PC-9 (cell line): ENCODE results near the gene NOC2L. TPM values are rescaled to one million over a fixed set of nuclear protein-coding genes. Genes with fewer than 3 reads are reported as not detected.

Source experiments
- BruUV-seq: library from RNA; stranded (reverse); fragments of 400-500 nt; replicated peaks from 2 replicates; lab custom pipeline; 2021; lab: Mats Ljungman, UMichigan
- CTCF ChIA-PET: fragments of 300-600 bp; sonication (Branson Sonifier 250); formaldehyde crosslinking; loops from one replicate; lab custom pipeline; 2022; ENCODE audit warnings: antibody characterized with exemption; lab: Charles Lee
- POLR2A ChIA-PET: fragments of 300-600 bp; sonication (Branson Sonifier 250); formaldehyde crosslinking; loops from one replicate; lab custom pipeline; 2022; ENCODE audit warnings: antibody characterized with exemption; ENCODE audit not compliant: unreplicated experiment; lab: Charles Lee
- DNase-seq, 2 experiments: peaks; one replicate each; pipeline versions ENCODE4 v3.0.0 to v3.0.0-alpha.2; 2015 to 2022; ENCODE audit warnings: mixed read lengths in 1 of 2
- H2AFZ ChIP-seq: fragments of 200-600 bp; sonication (generic); 2 replicates; pipeline ENCODE4 v1.8.1; 2017; ENCODE audit warnings: antibody characterized with exemption
- H3F3A ChIP-seq: fragments of 200-600 bp; sonication (generic); 2 replicates; pipeline ENCODE4 v1.8.1; 2017; ENCODE audit warnings: antibody characterized with exemption, mild to moderate bottlenecking, low read depth; ENCODE audit not compliant: insufficient read depth
- H3K27ac ChIP-seq: fragments of 200-600 bp; sonication (generic); 2 replicates; pipeline ENCODE4 v1.6.1; 2016; ENCODE audit warnings: mixed run types
- H3K27me3 ChIP-seq: fragments of 200-600 bp; sonication (generic); 2 replicates; pipeline ENCODE4 v1.6.1; 2016; ENCODE audit warnings: low read depth, mixed run types; ENCODE audit not compliant: insufficient read depth
- H3K36me3 ChIP-seq: fragments of 200-600 bp; sonication (generic); 2 replicates; pipeline ENCODE4 v1.6.1; 2016; ENCODE audit warnings: low read depth, mixed run types
- H3K4me1 ChIP-seq: fragments of 200-600 bp; sonication (generic); replicated peaks from 2 replicates; pipeline ENCODE4 v1.6.1; 2016; ENCODE audit warnings: mixed run types; ENCODE audit not compliant: insufficient read depth
- H3K4me2 ChIP-seq: fragments of 200-600 bp; sonication (generic); 2 replicates; pipeline ENCODE4 v1.6.1; 2017; ENCODE audit warnings: mixed run types
- H3K4me3 ChIP-seq: fragments of 200-600 bp; sonication (generic); 2 replicates; pipeline ENCODE4 v1.6.1; 2016; ENCODE audit warnings: mixed run types
- H3K79me2 ChIP-seq: fragments of 200-600 bp; sonication (generic); 2 replicates; pipeline ENCODE4 v1.6.1; 2017; ENCODE audit warnings: low read depth, mixed run types
- H3K9me2 ChIP-seq: fragments of 200-600 bp; sonication (generic); 2 replicates; pipeline ENCODE4 v1.8.1; 2017; ENCODE audit warnings: mild to moderate bottlenecking; ENCODE audit not compliant: insufficient read depth
- H3K9me3 ChIP-seq: fragments of 200-600 bp; sonication (generic); 2 replicates; pipeline ENCODE4 v1.8.1; 2016; ENCODE audit warnings: low read depth; ENCODE audit not compliant: insufficient read depth
- H4K20me1 ChIP-seq: fragments of 200-600 bp; sonication (generic); 2 replicates; pipeline ENCODE4 v1.8.1; 2017; ENCODE audit not compliant: insufficient read depth
- CTCF ChIP-seq: fragments of 200-600 bp; sonication (generic); conservative IDR thresholded peaks from 2 replicates; pipeline ENCODE4 v1.6.1; 2017; ENCODE audit warnings: mixed run types, antibody characterized with exemption, mild to moderate bottlenecking, moderate library complexity
- EZH2 ChIP-seq: fragments of 200-600 bp; sonication (generic); IDR thresholded peaks from 2 replicates; pipeline ENCODE4 v1.8.0; 2017; ENCODE audit warnings: antibody characterized with exemption, low read depth
- intact Hi-C: fragments of 100-400 bp; cut with micrococcal nuclease; formaldehyde crosslinking; loops from one replicate; pipeline ENCODE4 v1.10.0; 2022; ENCODE audit not compliant: unreplicated experiment
- total RNA-seq: library from RNA; stranded (reverse); gene quantifications from 2 replicates; pipeline ENCODE4 v1.2.3, GENCODE V29; 2021

NOC2L gene
- total RNA-seq, 1 experiment from 2014 or later, result 86.4 TPM

DNA sequence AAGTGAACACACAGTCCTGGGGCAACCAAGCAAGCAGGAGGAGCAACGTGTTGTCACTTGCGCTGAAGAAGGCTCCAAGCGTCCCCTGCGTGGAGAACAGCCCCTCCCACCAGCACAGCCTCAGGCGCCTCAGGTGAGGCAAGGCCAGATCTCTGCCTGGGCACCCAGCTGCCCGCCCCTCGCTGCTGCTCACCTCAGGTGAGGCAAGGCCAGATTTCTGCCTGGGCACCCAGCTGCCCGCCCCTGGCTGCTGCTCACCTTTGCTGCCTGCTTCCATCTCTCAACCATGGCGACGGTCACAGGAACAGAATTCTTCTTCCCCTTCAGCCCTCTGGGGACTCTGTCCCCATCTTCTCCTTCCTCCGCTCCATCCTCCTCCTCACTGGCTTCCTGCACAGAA is 2.4 kb downstream of the NOC2L start:
- peaks cover 9% of the 10 kb centered on the region for H3K4me1 ChIP-seq
- no TSS peak for BruUV-seq
- TF ChIP-seq CTCF, result no peak
- TF ChIP-seq EZH2, result no peak
- CTCF ChIA-PET, result no interaction called here
- no peak overlapping the region for H3K27ac ChIP-seq
- H4K20me1 ChIP-seq, result peaks cover 34% of the 10 kb centered on the region
- no peaks in the 10 kb centered on the region for H3F3A ChIP-seq
- H3K36me3 ChIP-seq, result 0 out of 2 replicates have a peak, but pooled peaks cover 7% of the 10 kb centered on the region
- POLR2A ChIA-PET, result no interaction called here
- H2AFZ ChIP-seq, result no peak overlapping the region
- H3K27me3 ChIP-seq, result no peaks in the 10 kb centered on the region
- H3K4me2 ChIP-seq, result no peak overlapping the region; the same call in 1 of the 2 replicates
- peaks cover 28% of the 10 kb centered on the region for H3K79me2 ChIP-seq
- H3K9me2 ChIP-seq, result no peaks in the 10 kb centered on the region
- intact Hi-C loops, result no loop called here
- no peaks in the 10 kb centered on the region for H3K9me3 ChIP-seq
- DNase-seq, result no peak
- H3K4me3 ChIP-seq, result no peak overlapping the region

DNA sequence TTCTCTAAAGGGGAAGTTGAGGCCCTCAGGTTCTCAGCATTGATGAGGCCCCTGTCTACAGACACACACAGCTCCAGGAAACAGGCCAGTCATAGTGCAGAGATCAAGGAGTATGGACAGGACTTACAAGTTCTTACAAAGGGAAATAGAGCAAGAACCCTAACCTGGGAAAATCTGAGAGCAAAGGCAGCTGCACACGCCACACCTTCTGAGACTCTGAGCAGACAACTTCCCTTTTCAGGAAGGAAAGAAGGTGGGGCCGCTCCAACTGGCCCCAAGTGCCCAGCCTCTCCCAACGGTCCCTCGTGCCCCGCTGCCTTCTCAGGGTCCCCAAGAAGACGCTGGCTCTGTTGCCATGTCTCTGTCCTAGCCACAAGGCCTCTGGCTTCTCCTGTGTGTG is 3.6 kb downstream of the NOC2L start:
- H3K9me2 ChIP-seq, result no peaks in the 10 kb centered on the region
- no TSS peak for BruUV-seq
- ChIA-PET POLR2A (no interaction called here), CTCF (no interaction called here)
- no peak for DNase-seq
- H3K4me3 ChIP-seq, result no peak overlapping the region
- H3F3A ChIP-seq, result no peaks in the 10 kb centered on the region
- H3K27ac ChIP-seq, result no peak overlapping the region
- no peak for TF ChIP-seq EZH2
- no peak for TF ChIP-seq CTCF
- H4K20me1 ChIP-seq, result peaks cover 37% of the 10 kb centered on the region
- peaks cover 9% of the 10 kb centered on the region for H3K4me1 ChIP-seq
- no peaks in the 10 kb centered on the region for H3K27me3 ChIP-seq
- peaks cover 28% of the 10 kb centered on the region for H3K79me2 ChIP-seq
- H3K36me3 ChIP-seq, result 0 out of 2 replicates have a peak, but pooled peaks cover 11% of the 10 kb centered on the region
- intact Hi-C loops, result no loop called here
- H3K4me2 ChIP-seq, result no peak overlapping the region
- H2AFZ ChIP-seq, result no peak overlapping the region
- H3K9me3 ChIP-seq, result no peaks in the 10 kb centered on the region

- ChIA-PET POLR2A (no interaction called here), CTCF (no interaction called here)
- Histone ChIP-seq H2AFZ (no peak overlapping the region), H3K9me3 (no peaks in the 10 kb centered on the region), H3K79me2 (peaks cover 28% of the 10 kb centered on the region), H4K20me1 (peaks cover 37% of the 10 kb centered on the region), H3F3A (no peaks in the 10 kb centered on the region), H3K36me3 (0 out of 2 replicates have a peak, but pooled peaks cover 11% of the 10 kb centered on the region), H3K4me3 (no peak overlapping the region), H3K27me3 (no peaks in the 10 kb centered on the region), H3K4me1 (peaks cover 9% of the 10 kb centered on the region), H3K27ac (no peak overlapping the region), H3K4me2 (no peak overlapping the region), H3K9me2 (no peaks in the 10 kb centered on the region)
- intact Hi-C loops, result no loop called here
- TF ChIP-seq CTCF (no peak), EZH2 (no peak)
- DNase-seq, result no peak
- BruUV-seq, result no TSS peak
Measured at GRCh38 chr1:954927-955326, 4.1 kb downstream of the NOC2L start.
